Stimulated activated CD8-positive, alpha-beta memory T cell treated with anti-CD3 and anti-CD28 coated beads, Interleukin-2, amount 100 ng/mL, for 1 hour (primary cell): ENCODE results near the gene NF2.

Experiments
- DNase-seq, 2 donors: peaks; one replicate each; pipeline ENCODE4 v3.0.0-alpha.2; 2020; ENCODE audit warnings: low read depth in 2 of 2

NF2 gene

GRCh38 chr22:29631725-29632124 lies 28.3 kb downstream of the NF2 start:
- DNase-seq = no peak

GRCh38 chr22:29632672-29633071 lies 29.2 kb downstream of the NF2 start:
- DNase-seq = no peak

GRCh38 chr22:29633514-29634312 lies 30.3 kb downstream of the NF2 start:
- no peak for DNase-seq

- no peak for DNase-seq
These were observed 31.4 kb downstream of the NF2 start for GRCh38 chr22:29634847-29635246.

GRCh38 chr22:29635734-29636357 lies 32.4 kb downstream of the NF2 start:
- DNase-seq = no peak

GRCh38 chr22:29636751-29637150 lies 33.3 kb downstream of the NF2 start:
- DNase-seq = no peak

- DNase-seq = no peak
These were observed 33.7 kb downstream of the NF2 start for GRCh38 chr22:29637181-29637580.

GRCh38 chr22:29638678-29639077 lies 35.2 kb downstream of the NF2 start:
- no peak for DNase-seq

GRCh38 chr22:29639096-29639495 lies 35.7 kb downstream of the NF2 start:
- no peak for DNase-seq

GRCh38 chr22:29641042-29641699 lies 37.7 kb downstream of the NF2 start:
- DNase-seq = no peak

GRCh38 chr22:29641700-29642330 lies 38.4 kb downstream of the NF2 start:
- DNase-seq = no peak

- no peak for DNase-seq
These were observed 39.3 kb downstream of the NF2 start for GRCh38 chr22:29642694-29643093.

GRCh38 chr22:29647954-29648737 lies 44.7 kb downstream of the NF2 start:
- no peak for DNase-seq

- DNase-seq = no peak
These were observed 46.9 kb downstream of the NF2 start for GRCh38 chr22:29650370-29650769.

- DNase-seq = no peak
These were observed 48.2 kb downstream of the NF2 start for GRCh38 chr22:29651652-29652051.

- no peak for DNase-seq
These were observed 51.0 kb downstream of the NF2 start for GRCh38 chr22:29654420-29654819.

- no peak for DNase-seq
These were observed 51.4 kb downstream of the NF2 start for GRCh38 chr22:29654882-29655281.

GRCh38 chr22:29658176-29658575 lies 54.7 kb downstream of the NF2 start:
- DNase-seq = no peak

GRCh38 chr22:29660021-29660420 lies 56.6 kb downstream of the NF2 start:
- DNase-seq = no peak

- DNase-seq = no peak
These were observed 57.9 kb downstream of the NF2 start for GRCh38 chr22:29661336-29661735.

- no peak for DNase-seq
These were observed 59.9 kb downstream of the NF2 start for GRCh38 chr22:29663180-29663821.
